ENCODE measurements around the gene PLPP4. TPM values are rescaled to one million over a fixed set of nuclear protein-coding genes. Genes with fewer than 3 reads are reported as not detected.

PLPP4 gene
- total and polyA plus RNA-seq, 10 of the 15 experiments (the other 5 are each of a cell fraction or from before 2014, with no cell fraction given), result 0.08 to 3.1 (median 0.26) TPM; not detected in 3

DNA sequence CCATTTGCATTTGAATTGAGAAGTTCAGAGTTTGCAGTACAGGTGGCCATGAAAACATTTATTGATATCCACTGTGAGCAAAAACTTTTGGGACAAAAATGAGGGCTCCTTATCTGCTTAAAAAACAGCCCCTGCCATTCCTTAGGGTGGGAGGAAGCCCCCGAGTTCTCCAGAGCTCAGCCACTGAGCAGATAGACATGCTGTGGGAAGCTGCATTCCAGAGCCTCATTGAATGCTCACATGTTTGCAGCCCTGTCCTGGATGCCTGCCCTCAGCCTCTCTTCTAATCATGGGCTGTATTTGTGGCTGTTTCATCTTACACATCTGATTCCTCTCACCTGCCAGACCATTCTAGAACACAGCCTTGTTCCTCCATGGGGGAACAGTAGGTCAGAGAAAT, 33.3 kb downstream of the PLPP4 start:
- WGBS (ENCODE audit: insufficient coverage, insufficient replicate concordance, low lambda C conversion rate, missing lambda C conversion rate), result 0% methylated on average over 1 of the region's 1 CpG
- FAIRE-seq (no peak), ATAC-seq (no peak), DNase-seq (ENCODE audit: low read depth, low spot score) (no peak)
- in situ Hi-C loops (cut with MboI) (no loop called here), intact Hi-C loops (cut with micrococcal nuclease; ENCODE audit: unreplicated experiment) (no loop called here)
- no peak overlapping the region for H3K4me2 ChIP-seq (ENCODE audit: control insufficient read depth, insufficient read depth)
- H3K4me1 ChIP-seq (ENCODE audit: control insufficient read depth, insufficient read depth, low read length), result peaks cover 10% of the 10 kb centered on the region
- SMC1A ChIA-PET (ENCODE audit: uncharacterized antibody, unreplicated experiment), result interaction anchor here (1.3 kb wide), 1 partner anchor 10 kb away, joined by 3 read pairs; no protein-coding TSS in a partner anchor
- no peak overlapping the region for H3K9ac ChIP-seq (ENCODE audit: control insufficient read depth, insufficient read depth, low read length)
- no TSS peak for BruUV-seq (replicated peaks)
- H4K20me1 ChIP-seq (ENCODE audit: control insufficient read depth, insufficient read depth), result no peaks in the 10 kb centered on the region
- no peak overlapping the region for H2AFZ ChIP-seq (ENCODE audit: control insufficient read depth, low read depth, low read length)
- TF ChIP-seq RAD21 (IDR thresholded peaks at IDR 0.05; ENCODE audit: insufficient read depth, low read depth, low read length), result no peak
- TF ChIP-seq, protein P1, sequence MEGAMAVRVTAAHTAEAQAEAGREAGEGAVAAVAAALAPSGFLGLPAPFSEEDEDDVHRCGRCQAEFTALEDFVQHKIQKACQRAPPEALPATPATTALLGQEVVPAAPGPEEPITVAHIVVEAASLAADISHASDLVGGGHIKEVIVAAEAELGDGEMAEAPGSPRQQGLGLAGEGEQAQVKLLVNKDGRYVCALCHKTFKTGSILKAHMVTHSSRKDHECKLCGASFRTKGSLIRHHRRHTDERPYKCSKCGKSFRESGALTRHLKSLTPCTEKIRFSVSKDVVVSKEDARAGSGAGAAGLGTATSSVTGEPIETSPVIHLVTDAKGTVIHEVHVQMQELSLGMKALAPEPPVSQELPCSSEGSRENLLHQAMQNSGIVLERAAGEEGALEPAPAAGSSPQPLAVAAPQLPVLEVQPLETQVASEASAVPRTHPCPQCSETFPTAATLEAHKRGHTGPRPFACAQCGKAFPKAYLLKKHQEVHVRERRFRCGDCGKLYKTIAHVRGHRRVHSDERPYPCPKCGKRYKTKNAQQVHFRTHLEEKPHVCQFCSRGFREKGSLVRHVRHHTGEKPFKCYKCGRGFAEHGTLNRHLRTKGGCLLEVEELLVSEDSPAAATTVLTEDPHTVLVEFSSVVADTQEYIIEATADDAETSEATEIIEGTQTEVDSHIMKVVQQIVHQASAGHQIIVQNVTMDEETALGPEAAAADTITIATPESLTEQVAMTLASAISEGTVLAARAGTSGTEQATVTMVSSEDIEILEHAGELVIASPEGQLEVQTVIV (IDR thresholded peaks at IDR 0.05; ENCODE audit: borderline replicate concordance, partially characterized antibody), result no peak
- TF ChIP-seq SUPT20H (IDR thresholded peaks at IDR 0.05; ENCODE audit: borderline replicate concordance, control insufficient read depth, low read depth, low read length), result no peak
- no peak overlapping the region for H3K27ac ChIP-seq (ENCODE audit: control insufficient read depth, insufficient read depth)
- H3K36me3 ChIP-seq (ENCODE audit: control insufficient read depth in 2 of 2, insufficient read depth in 2 of 2, low read length in 1 of 2), result no peaks in the 10 kb centered on the region
- CTCF ChIA-PET, result interaction anchor here (1.2 kb wide), 1 partner anchor 28 kb away, joined by 3 read pairs; no protein-coding TSS in a partner anchor
- RAD21 ChIA-PET (ENCODE audit: unreplicated experiment), result no interaction called here
- POLR2A ChIA-PET, result no interaction called here
- no peaks in the 10 kb centered on the region; the same call in 2 of the 3 replicates for H3K9me3 ChIP-seq (replicated peaks; ENCODE audit: control insufficient read depth, insufficient read depth, low read length)
- no peaks in the 10 kb centered on the region for H3K27me3 ChIP-seq (replicated peaks in 1 of 2; ENCODE audit: control insufficient read depth in 2 of 2, insufficient read depth in 2 of 2, low read length in 1 of 2)
- no peak overlapping the region for H3K4me3 ChIP-seq
- H3K79me2 ChIP-seq (ENCODE audit: control insufficient read depth, insufficient read depth, low read length), result no peaks in the 10 kb centered on the region

DNA sequence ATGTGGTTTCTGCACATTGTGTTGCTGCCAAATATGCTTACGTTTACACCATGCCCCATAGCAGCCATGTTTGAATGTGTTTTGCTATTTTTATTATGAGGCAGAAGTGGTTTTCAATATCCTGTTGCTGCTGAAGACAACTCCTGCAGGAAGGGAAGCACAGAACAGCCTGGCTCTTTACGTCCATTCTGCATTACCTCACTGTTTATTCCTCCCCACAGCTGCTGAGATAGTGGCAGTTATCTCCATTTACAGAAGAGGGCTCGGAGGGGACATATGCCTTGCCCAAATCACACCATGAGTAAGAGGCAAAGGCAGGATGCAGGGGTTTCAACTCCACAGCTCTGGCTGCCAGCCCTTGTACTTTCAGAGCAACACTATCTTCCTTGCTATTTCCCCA, 35.3 kb downstream of the PLPP4 start:
- RAD21 ChIA-PET (ENCODE audit: unreplicated experiment), result no interaction called here
- no peak overlapping the region for H3K27ac ChIP-seq (ENCODE audit: control insufficient read depth, insufficient read depth)
- no peak overlapping the region for H3K4me3 ChIP-seq
- H3K79me2 ChIP-seq (ENCODE audit: control insufficient read depth, insufficient read depth, low read length), result no peaks in the 10 kb centered on the region
- no peak for DNase-seq (ENCODE audit: low read depth, low spot score)
- no peak overlapping the region for H3K9ac ChIP-seq (ENCODE audit: control insufficient read depth, insufficient read depth, low read length)
- CTCF ChIA-PET, result no interaction called here
- H3K9me3 ChIP-seq (replicated peaks; ENCODE audit: control insufficient read depth, insufficient read depth, low read length), result no peaks in the 10 kb centered on the region; the same call in 2 of the 3 replicates
- peaks cover 10% of the 10 kb centered on the region for H3K4me1 ChIP-seq (ENCODE audit: control insufficient read depth, insufficient read depth, low read length)
- intact Hi-C loops (cut with micrococcal nuclease; ENCODE audit: unreplicated experiment), result no loop called here
- FAIRE-seq, result no peak
- no peaks in the 10 kb centered on the region for H3K27me3 ChIP-seq (replicated peaks in 1 of 2; ENCODE audit: control insufficient read depth in 2 of 2, insufficient read depth in 2 of 2, low read length in 1 of 2)
- 0% methylated on average over 3 of the region's 3 CpGs for WGBS (ENCODE audit: insufficient coverage, insufficient replicate concordance, low lambda C conversion rate, missing lambda C conversion rate)
- TF ChIP-seq ATF7 (IDR thresholded peaks at IDR 0.05; ENCODE audit: low read depth), result no peak
- no peak for TF ChIP-seq NFXL1 (IDR thresholded peaks at IDR 0.05; ENCODE audit: borderline replicate concordance)
- TF ChIP-seq, protein P2, sequence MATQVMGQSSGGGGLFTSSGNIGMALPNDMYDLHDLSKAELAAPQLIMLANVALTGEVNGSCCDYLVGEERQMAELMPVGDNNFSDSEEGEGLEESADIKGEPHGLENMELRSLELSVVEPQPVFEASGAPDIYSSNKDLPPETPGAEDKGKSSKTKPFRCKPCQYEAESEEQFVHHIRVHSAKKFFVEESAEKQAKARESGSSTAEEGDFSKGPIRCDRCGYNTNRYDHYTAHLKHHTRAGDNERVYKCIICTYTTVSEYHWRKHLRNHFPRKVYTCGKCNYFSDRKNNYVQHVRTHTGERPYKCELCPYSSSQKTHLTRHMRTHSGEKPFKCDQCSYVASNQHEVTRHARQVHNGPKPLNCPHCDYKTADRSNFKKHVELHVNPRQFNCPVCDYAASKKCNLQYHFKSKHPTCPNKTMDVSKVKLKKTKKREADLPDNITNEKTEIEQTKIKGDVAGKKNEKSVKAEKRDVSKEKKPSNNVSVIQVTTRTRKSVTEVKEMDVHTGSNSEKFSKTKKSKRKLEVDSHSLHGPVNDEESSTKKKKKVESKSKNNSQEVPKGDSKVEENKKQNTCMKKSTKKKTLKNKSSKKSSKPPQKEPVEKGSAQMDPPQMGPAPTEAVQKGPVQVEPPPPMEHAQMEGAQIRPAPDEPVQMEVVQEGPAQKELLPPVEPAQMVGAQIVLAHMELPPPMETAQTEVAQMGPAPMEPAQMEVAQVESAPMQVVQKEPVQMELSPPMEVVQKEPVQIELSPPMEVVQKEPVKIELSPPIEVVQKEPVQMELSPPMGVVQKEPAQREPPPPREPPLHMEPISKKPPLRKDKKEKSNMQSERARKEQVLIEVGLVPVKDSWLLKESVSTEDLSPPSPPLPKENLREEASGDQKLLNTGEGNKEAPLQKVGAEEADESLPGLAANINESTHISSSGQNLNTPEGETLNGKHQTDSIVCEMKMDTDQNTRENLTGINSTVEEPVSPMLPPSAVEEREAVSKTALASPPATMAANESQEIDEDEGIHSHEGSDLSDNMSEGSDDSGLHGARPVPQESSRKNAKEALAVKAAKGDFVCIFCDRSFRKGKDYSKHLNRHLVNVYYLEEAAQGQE (IDR thresholded peaks at IDR 0.05; ENCODE audit: low read depth, low read length), result no peak
- no peak for TF ChIP-seq BMI1 (IDR thresholded peaks at IDR 0.05; ENCODE audit: borderline replicate concordance)
- TF ChIP-seq SP1 (IDR thresholded peaks at IDR 0.05; ENCODE audit: low read depth, low read length), result no peak
- TF ChIP-seq, protein P3, sequence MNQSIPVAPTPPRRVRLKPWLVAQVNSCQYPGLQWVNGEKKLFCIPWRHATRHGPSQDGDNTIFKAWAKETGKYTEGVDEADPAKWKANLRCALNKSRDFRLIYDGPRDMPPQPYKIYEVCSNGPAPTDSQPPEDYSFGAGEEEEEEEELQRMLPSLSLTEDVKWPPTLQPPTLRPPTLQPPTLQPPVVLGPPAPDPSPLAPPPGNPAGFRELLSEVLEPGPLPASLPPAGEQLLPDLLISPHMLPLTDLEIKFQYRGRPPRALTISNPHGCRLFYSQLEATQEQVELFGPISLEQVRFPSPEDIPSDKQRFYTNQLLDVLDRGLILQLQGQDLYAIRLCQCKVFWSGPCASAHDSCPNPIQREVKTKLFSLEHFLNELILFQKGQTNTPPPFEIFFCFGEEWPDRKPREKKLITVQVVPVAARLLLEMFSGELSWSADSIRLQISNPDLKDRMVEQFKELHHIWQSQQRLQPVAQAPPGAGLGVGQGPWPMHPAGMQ (IDR thresholded peaks at IDR 0.05; ENCODE audit: borderline replicate concordance), result no peak
- no peak for TF ChIP-seq ZSCAN29 (IDR thresholded peaks at IDR 0.05)
- no peak for ATAC-seq
- POLR2A ChIA-PET, result no interaction called here
- in situ Hi-C loops (cut with MboI), result no loop called here
- BruUV-seq (replicated peaks), result no TSS peak
- H4K20me1 ChIP-seq (ENCODE audit: control insufficient read depth, insufficient read depth), result no peaks in the 10 kb centered on the region
- H2AFZ ChIP-seq (ENCODE audit: control insufficient read depth, low read depth, low read length), result no peak overlapping the region
- no peaks in the 10 kb centered on the region for H3K36me3 ChIP-seq (ENCODE audit: control insufficient read depth in 2 of 2, insufficient read depth in 2 of 2, low read length in 1 of 2)
- SMC1A ChIA-PET (ENCODE audit: uncharacterized antibody, unreplicated experiment), result no interaction called here
- H3K4me2 ChIP-seq (ENCODE audit: control insufficient read depth, insufficient read depth), result no peak overlapping the region

Measured in GM12878 (cell line).